Measurements from ENCODE around the gene TNRC6B.
"Not testable (repeated sequence)": the region's sequence is repeated elsewhere in the genome, so short reads cannot be mapped to it uniquely, and the experiment has no call there.

The TNRC6B gene

GRCh38 chr22:40376149-40376548, 198.4 kb downstream of the TNRC6B start:
- no peak for DNase-seq

GRCh38 chr22:40377931-40378330, 200.2 kb downstream of the TNRC6B start:
- no peak for DNase-seq

GRCh38 chr22:40378448-40378847, 200.7 kb downstream of the TNRC6B start:
- DNase-seq: not testable (repeated sequence)

GRCh38 chr22:40381461-40381860, 203.7 kb downstream of the TNRC6B start:
- no peak for DNase-seq

- DNase-seq: no peak
These were observed 206.2 kb downstream of the TNRC6B start for GRCh38 chr22:40383905-40384304.

- DNase-seq: peak; percentile 50
These were observed 207.5 kb downstream of the TNRC6B start for GRCh38 chr22:40385036-40385782.
